Endothelial cell (in vitro differentiated cells): ENCODE measurements around the gene GNAZ. TPM values are rescaled to one million over a fixed set of nuclear protein-coding genes. Genes with fewer than 3 reads are reported as not detected.

ENCODE experiments used
- DNase-seq: peaks from one replicate; pipeline ENCODE4 v3.0.0; 2021; ENCODE audit warnings: low spot score
- H3K27ac Mint-ChIP-seq: one replicate; pipeline ENCODE4 v1.8.0; 2021; ENCODE audit warnings: mixed read lengths, inconsistent platforms; ENCODE audit not compliant: unreplicated experiment
- H3K27me3 Mint-ChIP-seq: one replicate; pipeline ENCODE4 v1.8.0; 2021; ENCODE audit warnings: mild to moderate bottlenecking, moderate library complexity, mixed read lengths, inconsistent platforms; ENCODE audit not compliant: unreplicated experiment
- H3K36me3 Mint-ChIP-seq: one replicate; pipeline ENCODE4 v1.8.0; 2021; ENCODE audit warnings: mild to moderate bottlenecking, low read depth, mixed read lengths, inconsistent platforms; ENCODE audit not compliant: unreplicated experiment
- H3K4me1 Mint-ChIP-seq: one replicate; pipeline ENCODE4 v1.8.0; 2021; ENCODE audit warnings: mild to moderate bottlenecking, mixed read lengths, inconsistent platforms; ENCODE audit not compliant: unreplicated experiment
- H3K4me3 Mint-ChIP-seq: one replicate; pipeline ENCODE4 v1.8.0; 2021; ENCODE audit warnings: mild to moderate bottlenecking, mixed read lengths, inconsistent platforms; ENCODE audit not compliant: unreplicated experiment
- H3K9me3 Mint-ChIP-seq: one replicate; pipeline ENCODE4 v1.8.0; 2021; ENCODE audit warnings: mixed read lengths, inconsistent platforms; ENCODE audit not compliant: unreplicated experiment
- total RNA-seq: library from RNA; stranded (reverse); fragmentation: NEBNext Ultra II Directional; extraction: Animal tissue kit (Norgen Biotek cat#: 25700); gene quantifications from one replicate; pipeline ENCODE4 v1.2.1, GENCODE V29; 2021; ENCODE audit not compliant: unreplicated experiment
- TF ChIP-seq, protein P1 (sequence below): fragments of 200-600 bp; sonication (generic); IDR thresholded peaks from one replicate; pipeline ENCODE4 v1.5.0; 2021; ENCODE audit warnings: antibody characterized with exemption; ENCODE audit not compliant: unreplicated experiment

The GNAZ gene
- total RNA-seq, 1 donor from 2014 or later: 0.21 TPM

GRCh38 chr22:23106344-23106743 is 36.0 kb downstream of the GNAZ start:
- DNase-seq: no peak
- Mint-ChIP-seq H3K27ac (no peak overlapping the region), H3K4me1 (no peaks in the 10 kb centered on the region), H3K9me3 (no peaks in the 10 kb centered on the region), H3K36me3 (no peaks in the 10 kb centered on the region), H3K27me3 (peaks cover 10% of the 10 kb centered on the region), H3K4me3 (no peak overlapping the region)
- TF ChIP-seq, protein P1, sequence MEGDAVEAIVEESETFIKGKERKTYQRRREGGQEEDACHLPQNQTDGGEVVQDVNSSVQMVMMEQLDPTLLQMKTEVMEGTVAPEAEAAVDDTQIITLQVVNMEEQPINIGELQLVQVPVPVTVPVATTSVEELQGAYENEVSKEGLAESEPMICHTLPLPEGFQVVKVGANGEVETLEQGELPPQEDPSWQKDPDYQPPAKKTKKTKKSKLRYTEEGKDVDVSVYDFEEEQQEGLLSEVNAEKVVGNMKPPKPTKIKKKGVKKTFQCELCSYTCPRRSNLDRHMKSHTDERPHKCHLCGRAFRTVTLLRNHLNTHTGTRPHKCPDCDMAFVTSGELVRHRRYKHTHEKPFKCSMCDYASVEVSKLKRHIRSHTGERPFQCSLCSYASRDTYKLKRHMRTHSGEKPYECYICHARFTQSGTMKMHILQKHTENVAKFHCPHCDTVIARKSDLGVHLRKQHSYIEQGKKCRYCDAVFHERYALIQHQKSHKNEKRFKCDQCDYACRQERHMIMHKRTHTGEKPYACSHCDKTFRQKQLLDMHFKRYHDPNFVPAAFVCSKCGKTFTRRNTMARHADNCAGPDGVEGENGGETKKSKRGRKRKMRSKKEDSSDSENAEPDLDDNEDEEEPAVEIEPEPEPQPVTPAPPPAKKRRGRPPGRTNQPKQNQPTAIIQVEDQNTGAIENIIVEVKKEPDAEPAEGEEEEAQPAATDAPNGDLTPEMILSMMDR: no peak

DNA sequence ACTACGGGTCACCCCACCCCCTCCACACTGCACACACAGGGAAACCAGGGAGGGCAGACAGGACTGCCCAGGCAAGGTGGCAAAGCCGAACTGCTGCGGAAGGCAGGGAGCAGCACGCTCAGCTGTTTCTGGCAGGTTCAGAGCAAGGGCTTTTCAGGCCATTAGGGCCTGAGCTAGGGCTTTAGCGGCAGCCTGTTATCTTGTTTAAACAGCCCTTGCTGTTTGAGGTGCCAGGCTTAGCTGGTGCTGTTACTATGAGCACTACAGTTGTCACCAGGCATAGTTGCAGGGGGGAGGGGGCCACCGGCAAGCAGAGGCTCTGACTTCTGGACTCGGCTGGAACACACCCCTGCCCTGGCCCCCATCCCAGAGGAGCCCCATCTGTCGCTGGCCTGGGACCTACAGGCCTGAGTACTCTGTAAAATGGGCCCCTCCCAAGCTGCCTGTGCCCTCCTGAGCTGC is 36.6 kb downstream of the GNAZ start:
- Mint-ChIP-seq H3K36me3 (no peaks in the 10 kb centered on the region), H3K4me1 (no peaks in the 10 kb centered on the region), H3K4me3 (no peak overlapping the region), H3K27me3 (peaks cover 10% of the 10 kb centered on the region), H3K27ac (no peak overlapping the region), H3K9me3 (no peaks in the 10 kb centered on the region)
- TF ChIP-seq, protein P1: no peak
- no peak for DNase-seq

- H3K36me3 Mint-ChIP-seq: no peaks in the 10 kb centered on the region
- H3K4me3 Mint-ChIP-seq: no peak overlapping the region
- H3K27me3 Mint-ChIP-seq: peaks cover 10% of the 10 kb centered on the region
- no peaks in the 10 kb centered on the region for H3K9me3 Mint-ChIP-seq
- TF ChIP-seq, protein P1: no peak
- peaks cover 3% of the 10 kb centered on the region for H3K4me1 Mint-ChIP-seq
- no peak overlapping the region for H3K27ac Mint-ChIP-seq
- no peak for DNase-seq
Observed at GRCh38 chr22:23107487-23108248, 37.3 kb downstream of the GNAZ start.

DNA sequence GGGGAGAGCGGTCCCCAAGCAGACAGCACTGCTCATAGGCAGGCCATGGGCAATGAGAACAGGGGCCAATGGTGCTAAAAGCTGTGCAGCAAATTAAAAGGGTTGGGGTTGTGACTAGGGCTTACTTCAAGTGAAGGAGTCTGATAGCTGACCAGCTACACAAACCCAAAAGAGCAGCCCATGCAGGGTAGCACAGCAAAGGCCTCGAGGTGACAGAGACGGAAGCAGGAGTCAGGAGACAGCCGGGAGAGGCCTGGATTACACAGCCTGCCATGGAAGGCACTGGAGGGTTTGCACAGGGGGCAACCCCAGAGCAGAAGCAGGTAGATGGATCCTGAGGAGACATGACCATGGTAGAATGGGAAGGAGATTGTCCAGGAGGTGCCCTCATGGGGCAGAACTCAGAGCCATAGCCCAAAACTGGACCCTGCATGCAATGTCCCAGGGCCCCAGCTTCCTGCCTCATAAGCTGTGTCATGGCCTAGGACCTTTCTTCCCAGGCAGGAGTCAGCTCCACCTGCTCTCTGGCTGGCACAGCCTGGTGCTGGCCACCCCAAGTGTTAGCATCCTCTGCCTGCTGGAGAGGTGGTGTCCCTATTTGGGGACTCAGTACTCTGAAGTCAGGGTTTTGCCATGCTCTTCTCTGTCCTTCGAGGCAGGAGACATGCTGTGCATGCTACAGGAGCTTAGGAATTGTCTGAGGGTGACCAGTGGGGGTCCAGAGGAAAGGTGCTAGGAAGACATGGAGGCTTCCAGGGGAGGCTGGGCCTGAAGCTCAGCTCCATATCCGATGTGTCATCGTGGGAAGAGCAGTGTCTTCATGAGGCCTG is 38.1 kb downstream of the GNAZ start:
- DNase-seq: no peak
- Mint-ChIP-seq H3K27me3 (peaks cover 10% of the 10 kb centered on the region), H3K36me3 (no peaks in the 10 kb centered on the region), H3K9me3 (no peaks in the 10 kb centered on the region), H3K27ac (no peak overlapping the region), H3K4me1 (peaks cover 7% of the 10 kb centered on the region), H3K4me3 (no peak overlapping the region)
- TF ChIP-seq, protein P1: no peak

DNA sequence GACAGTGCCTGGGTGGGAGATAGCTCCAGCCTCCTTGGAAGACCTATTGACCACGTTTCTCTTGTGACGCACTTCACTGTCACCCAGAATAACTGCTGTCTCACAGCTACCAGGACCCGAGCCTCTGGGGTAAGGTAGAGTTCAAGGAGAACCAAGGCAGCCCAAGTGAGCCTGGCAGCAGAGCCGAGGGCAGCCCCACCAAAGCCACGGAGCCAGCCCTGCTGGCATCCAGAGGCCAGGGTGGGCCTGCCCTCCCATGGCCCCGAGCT is 38.7 kb downstream of the GNAZ start:
- TF ChIP-seq, protein P1: no peak
- peaks cover 7% of the 10 kb centered on the region for H3K4me1 Mint-ChIP-seq
- H3K4me3 Mint-ChIP-seq: no peak overlapping the region
- peaks cover 10% of the 10 kb centered on the region for H3K27me3 Mint-ChIP-seq
- DNase-seq: no peak
- H3K9me3 Mint-ChIP-seq: no peaks in the 10 kb centered on the region
- no peaks in the 10 kb centered on the region for H3K36me3 Mint-ChIP-seq
- H3K27ac Mint-ChIP-seq: no peak overlapping the region
